ENCODE measurements around the gene TOR1AIP1.

- TF ChIP-seq YY1 (IDR thresholded peaks at IDR 0.05; ENCODE audit: low read depth) (no peak), ZBTB7A (IDR thresholded peaks at IDR 0.05; ENCODE audit: low read depth) (no peak), REST (IDR thresholded peaks at IDR 0.05; ENCODE audit: low read depth) (no peak), TEAD4 (IDR thresholded peaks at IDR 0.05) (no peak), RAD21 (IDR thresholded peaks at IDR 0.05; ENCODE audit: low read depth) (no peak), CREB1 (IDR thresholded peaks at IDR 0.05; ENCODE audit: low read depth) (no peak), TAF1 (IDR thresholded peaks at IDR 0.05; ENCODE audit: low read depth) (no peak), MAX (IDR thresholded peaks at IDR 0.05) (no peak), FOXM1 (IDR thresholded peaks at IDR 0.05; ENCODE audit: borderline replicate concordance, low read depth) (no peak), NFIC (IDR thresholded peaks at IDR 0.05) (no peak)
Observed at GRCh38 chr1:179873438-179873851, 8.6 kb upstream of the TOR1AIP1 start.

Measured in Ishikawa (cell line).